Panc1 (cell line): ENCODE results near the gene FRMD4A.

Source experiments
- CTCF ChIP-seq: fragments of 450-650 bp; IDR thresholded peaks from 2 replicates; pipeline ENCODE4 v1.5.1; 2017; ENCODE audit warnings: mild to moderate bottlenecking
- POLR2AphosphoS5 ChIP-seq: IDR thresholded peaks from 2 replicates; pipeline ENCODE4 v1.6.1; 2012; ENCODE audit warnings: mild to moderate bottlenecking, low read depth, low read length, moderate library complexity
- REST ChIP-seq, 2 experiments: IDR thresholded peaks; 2 replicates each; pipeline ENCODE4 v1.6.1; 2011 to 2012; ENCODE audit warnings: low read depth in 2 of 2, control low read depth in 1 of 2, low read length in 1 of 2, mild to moderate bottlenecking in 1 of 2, moderate library complexity in 1 of 2; ENCODE audit not compliant: insufficient read depth in 1 of 2
- SIN3A ChIP-seq: IDR thresholded peaks from 2 replicates; pipeline ENCODE4 v1.6.1; 2012; ENCODE audit warnings: low read depth, mild to moderate bottlenecking, low read length, moderate library complexity, borderline replicate concordance; ENCODE audit not compliant: insufficient read depth
- TCF7L2 ChIP-seq: IDR thresholded peaks from 2 replicates; pipeline ENCODE4 v1.6.1; 2011; ENCODE audit warnings: mild to moderate bottlenecking, low read depth, low read length, inconsistent platforms

GRCh38 chr10:13717571-13717935 lies 613.2 kb downstream of the FRMD4A start:
- TF ChIP-seq CTCF (no peak), REST (IDR thresholded peaks at IDR 0.05; ENCODE audit: insufficient read depth in 1 of 2, low read depth in 2 of 2, low read length in 1 of 2) (no peak), SIN3A (no peak), POLR2AphosphoS5 (no peak), TCF7L2 (no peak)
